ENCODE data around the gene SUN2.

GRCh38 chr22:38709306-38709705 lies 46.5 kb downstream of the SUN2 start:
- TF ChIP-seq CTCF (IDR thresholded peaks at IDR 0.05) = no peak
- TF ChIP-seq POLR2A (IDR thresholded peaks at IDR 0.05) = no peak

Measured in right lobe of liver (tissue), 4 donors.